OCI-LY7 (cell line): ENCODE results near the gene RAB31. TPM values are rescaled to one million over a fixed set of nuclear protein-coding genes. Genes with fewer than 3 reads are reported as not detected.

ENCODE experiments used
- BruUV-seq: library from RNA; stranded (reverse); fragments of 400-500 nt; replicated peaks from 2 replicates; lab custom pipeline; 2021; lab: Mats Ljungman, UMichigan
- CTCF ChIA-PET: fragments of 300-600 bp; sonication (Branson Sonifier 250); formaldehyde crosslinking; loops from one replicate; lab custom pipeline; 2022; ENCODE audit warnings: antibody characterized with exemption; ENCODE audit not compliant: unreplicated experiment; lab: Charles Lee
- POLR2A ChIA-PET: fragments of 300-600 bp; sonication (Branson Sonifier 250); formaldehyde crosslinking; loops from one replicate; lab custom pipeline; 2022; ENCODE audit warnings: antibody characterized with exemption; lab: Charles Lee
- DNase-seq: peaks from one replicate; pipeline ENCODE4 v3.0.0-alpha.2; 2015; ENCODE audit warnings: low spot score
- H2AFZ ChIP-seq: fragments of 200-600 bp; sonication (generic), shearing (Covaris generic); 2 replicates; pipeline ENCODE4 v1.6.1; 2014; ENCODE audit warnings: mild to moderate bottlenecking, antibody characterized with exemption, low read length, moderate library complexity
- H3K27ac ChIP-seq: fragments of 200-600 bp; sonication (generic); 2 replicates; pipeline ENCODE4 v1.5.1; 2014; ENCODE audit warnings: mixed run types, low read depth, mild to moderate bottlenecking, moderate library complexity, low read length, inconsistent platforms; ENCODE audit not compliant: poor library complexity, severe bottlenecking
- H3K36me3 ChIP-seq: fragments of 200-600 bp; sonication (generic); 2 replicates; pipeline ENCODE4 v1.6.1; 2014; ENCODE audit warnings: mild to moderate bottlenecking, antibody characterized with exemption, low read length, moderate library complexity, mixed read lengths; ENCODE audit not compliant: insufficient read depth
- H3K4me1 ChIP-seq: fragments of 200-600 bp; sonication (generic); 2 replicates; pipeline ENCODE4 v1.5.1; 2014; ENCODE audit warnings: mild to moderate bottlenecking, low read length; ENCODE audit not compliant: insufficient read depth, poor library complexity, severe bottlenecking
- H3K4me2 ChIP-seq: fragments of 200-600 bp; sonication (generic); 2 replicates; pipeline ENCODE4 v1.6.1; 2014; ENCODE audit warnings: mild to moderate bottlenecking, low read length
- H3K4me3 ChIP-seq: fragments of 200-600 bp; sonication (generic); 2 replicates; pipeline ENCODE4 v1.5.1; 2014; ENCODE audit warnings: mild to moderate bottlenecking, low read depth, low read length; ENCODE audit not compliant: poor library complexity, severe bottlenecking
- H3K79me2 ChIP-seq: fragments of 200-600 bp; sonication (generic); 2 replicates; pipeline ENCODE4 v1.6.1; 2016; ENCODE audit warnings: low read depth, mild to moderate bottlenecking, low read length, moderate library complexity, mixed read lengths; ENCODE audit not compliant: insufficient read depth
- H3K9me2 ChIP-seq: fragments of 200-600 bp; sonication (generic); 2 replicates; pipeline ENCODE4 v1.6.1; 2016; ENCODE audit warnings: mild to moderate bottlenecking, low read length, mixed read lengths; ENCODE audit not compliant: insufficient read depth
- H3K9me3 ChIP-seq: fragments of 200-600 bp; sonication (generic); 2 replicates; pipeline ENCODE4 v1.6.1; 2014; ENCODE audit warnings: mild to moderate bottlenecking, mixed run types, low read length, mixed read lengths
- H4K20me1 ChIP-seq: fragments of 200-600 bp; sonication (generic); 2 replicates; pipeline ENCODE4 v1.6.1; 2014; ENCODE audit warnings: mild to moderate bottlenecking, antibody characterized with exemption, low read length, moderate library complexity, mixed read lengths; ENCODE audit not compliant: insufficient read depth
- EZH2phosphoT487 ChIP-seq: fragments of 200-600 bp; sonication (generic); IDR thresholded peaks from 2 replicates; pipeline ENCODE4 v1.6.1; 2018; ENCODE audit warnings: low read depth, borderline replicate concordance, mild to moderate bottlenecking, mixed run types, antibody characterized with exemption, low read length, moderate library complexity, mixed read lengths
- intact Hi-C: fragments of 100-400 bp; cut with micrococcal nuclease; formaldehyde crosslinking; loops from one replicate; pipeline ENCODE4 v1.10.0; 2022; ENCODE audit not compliant: unreplicated experiment
- total RNA-seq, 2 experiments: library from RNA; depleted of rRNA in 1 of 2; stranded (reverse); fragments of >200 nt in 1 of 2; shearing (Covaris generic) in 1 of 2; gene quantifications; 2 replicates each; pipeline ENCODE4 v1.2.3, GENCODE V29; 2014 to 2022
- TF ChIP-seq, protein P1 (sequence below): fragments of 200-600 bp; sonication (generic); conservative IDR thresholded peaks from 2 replicates; pipeline ENCODE4 v1.5.1; 2014; ENCODE audit warnings: mild to moderate bottlenecking, antibody characterized with exemption, low read length, moderate library complexity, mixed read lengths

The RAB31 gene
- total RNA-seq, 2 experiments from 2014 or later: not detected

DNA sequence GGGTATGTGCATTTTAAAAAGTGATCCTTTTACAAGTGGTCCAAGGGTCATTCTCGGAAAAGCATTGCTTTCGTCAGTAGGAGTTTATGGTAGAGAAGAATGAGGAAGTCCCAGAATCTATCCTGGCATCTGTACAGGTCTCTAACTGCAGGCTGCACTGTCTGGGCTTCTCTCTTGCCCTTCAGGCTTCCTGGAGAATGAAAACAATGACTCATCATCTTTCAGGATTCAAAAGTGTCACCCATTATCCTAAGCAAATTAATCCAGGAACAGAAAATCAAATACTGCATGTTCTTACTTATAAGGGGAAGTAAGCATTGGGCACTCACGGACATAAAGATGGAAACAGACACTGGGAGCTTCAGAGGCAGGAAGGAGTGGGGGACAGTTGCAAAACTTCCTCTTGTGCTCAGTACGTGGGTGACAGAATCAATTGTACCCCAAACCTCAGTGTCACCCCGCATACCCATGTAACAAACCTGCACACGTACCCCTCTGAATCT, 117.5 kb downstream of the RAB31 start:
- no peak overlapping the region for H3K4me2 ChIP-seq
- CTCF ChIA-PET: no interaction called here
- no peaks in the 10 kb centered on the region for H3K9me3 ChIP-seq
- H4K20me1 ChIP-seq: no peaks in the 10 kb centered on the region
- H2AFZ ChIP-seq: peak overlapping the region; percentile 48; the same call in 1 of the 2 replicates
- POLR2A ChIA-PET: interaction anchor here (0.7 kb wide), 1 partner anchor 53 kb away, joined by 3 read pairs; no protein-coding TSS in a partner anchor
- H3K36me3 ChIP-seq: no peaks in the 10 kb centered on the region
- intact Hi-C loops: no loop called here
- H3K4me1 ChIP-seq: no peaks in the 10 kb centered on the region
- H3K79me2 ChIP-seq: no peaks in the 10 kb centered on the region
- no peak overlapping the region for H3K4me3 ChIP-seq
- no TSS peak for BruUV-seq
- H3K27ac ChIP-seq: no peak overlapping the region
- DNase-seq: peak; percentile 2
- no peaks in the 10 kb centered on the region for H3K9me2 ChIP-seq
- no peak for TF ChIP-seq EZH2phosphoT487
- TF ChIP-seq, protein P1, sequence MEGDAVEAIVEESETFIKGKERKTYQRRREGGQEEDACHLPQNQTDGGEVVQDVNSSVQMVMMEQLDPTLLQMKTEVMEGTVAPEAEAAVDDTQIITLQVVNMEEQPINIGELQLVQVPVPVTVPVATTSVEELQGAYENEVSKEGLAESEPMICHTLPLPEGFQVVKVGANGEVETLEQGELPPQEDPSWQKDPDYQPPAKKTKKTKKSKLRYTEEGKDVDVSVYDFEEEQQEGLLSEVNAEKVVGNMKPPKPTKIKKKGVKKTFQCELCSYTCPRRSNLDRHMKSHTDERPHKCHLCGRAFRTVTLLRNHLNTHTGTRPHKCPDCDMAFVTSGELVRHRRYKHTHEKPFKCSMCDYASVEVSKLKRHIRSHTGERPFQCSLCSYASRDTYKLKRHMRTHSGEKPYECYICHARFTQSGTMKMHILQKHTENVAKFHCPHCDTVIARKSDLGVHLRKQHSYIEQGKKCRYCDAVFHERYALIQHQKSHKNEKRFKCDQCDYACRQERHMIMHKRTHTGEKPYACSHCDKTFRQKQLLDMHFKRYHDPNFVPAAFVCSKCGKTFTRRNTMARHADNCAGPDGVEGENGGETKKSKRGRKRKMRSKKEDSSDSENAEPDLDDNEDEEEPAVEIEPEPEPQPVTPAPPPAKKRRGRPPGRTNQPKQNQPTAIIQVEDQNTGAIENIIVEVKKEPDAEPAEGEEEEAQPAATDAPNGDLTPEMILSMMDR: no peak

DNA sequence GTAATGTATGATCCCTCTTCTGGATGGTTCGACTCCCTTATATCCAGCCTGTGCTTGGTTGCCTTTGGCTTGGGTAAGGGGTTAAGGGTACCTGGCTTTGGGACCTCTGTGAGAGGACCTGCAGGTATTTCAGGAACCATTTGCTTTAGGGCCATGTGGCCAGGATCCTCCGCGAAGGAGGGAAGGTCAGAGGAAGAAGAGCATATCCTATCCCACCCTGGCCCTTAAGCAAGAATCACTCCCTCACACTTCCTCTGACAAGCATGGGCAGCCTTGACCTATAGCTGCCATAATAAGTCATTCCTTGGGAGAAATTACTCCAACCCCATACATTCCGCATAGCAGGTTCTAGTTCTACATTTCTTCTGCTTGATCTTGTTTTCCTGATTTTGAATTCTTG, 118.6 kb downstream of the RAB31 start:
- H3K4me1 ChIP-seq: no peaks in the 10 kb centered on the region
- no peak overlapping the region for H3K4me3 ChIP-seq
- H3K4me2 ChIP-seq: no peak overlapping the region
- TF ChIP-seq, protein P1: no peak
- TF ChIP-seq EZH2phosphoT487: no peak
- H3K36me3 ChIP-seq: no peaks in the 10 kb centered on the region
- BruUV-seq: no TSS peak
- H3K79me2 ChIP-seq: no peaks in the 10 kb centered on the region
- POLR2A ChIA-PET: no interaction called here
- DNase-seq: no peak
- intact Hi-C loops: no loop called here
- CTCF ChIA-PET: no interaction called here
- H2AFZ ChIP-seq: no peak overlapping the region
- no peaks in the 10 kb centered on the region for H3K9me2 ChIP-seq
- no peaks in the 10 kb centered on the region for H3K9me3 ChIP-seq
- no peak overlapping the region for H3K27ac ChIP-seq
- no peaks in the 10 kb centered on the region for H4K20me1 ChIP-seq

DNA sequence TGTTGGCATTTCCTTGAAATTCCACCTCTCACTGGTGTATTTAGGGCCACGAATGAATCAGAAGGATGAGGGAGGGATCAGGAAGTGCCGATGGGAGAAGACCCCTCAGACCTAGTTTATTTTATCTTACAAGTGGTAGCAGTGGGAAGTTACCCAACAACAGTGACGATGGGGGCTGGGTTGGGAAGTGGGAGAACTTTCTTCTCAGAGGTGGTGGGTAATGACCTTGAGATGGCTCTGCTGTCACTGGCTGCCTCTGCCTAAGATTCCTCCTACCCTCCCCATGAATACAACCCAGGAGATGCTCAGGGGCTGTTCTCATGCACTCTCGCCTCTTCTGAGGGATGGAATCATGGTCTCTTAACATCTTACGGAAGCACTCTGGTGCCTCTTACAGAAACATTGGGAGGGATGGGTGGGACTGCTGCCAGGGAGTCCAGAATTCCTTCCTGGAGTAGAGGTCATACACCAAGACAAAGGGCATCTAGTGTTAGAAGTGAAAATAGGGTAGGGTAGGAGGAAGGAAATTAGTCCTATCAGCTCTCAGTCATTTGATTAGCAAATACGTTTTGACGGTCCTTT, 119.2 kb downstream of the RAB31 start:
- no peak for DNase-seq

More for the DNA sequence above, 119.2 kb downstream of the RAB31 start:
- Histone ChIP-seq H3K4me1 (no peaks in the 10 kb centered on the region), H3K4me2 (no peak overlapping the region), H3K36me3 (no peaks in the 10 kb centered on the region), H4K20me1 (no peaks in the 10 kb centered on the region), H2AFZ (no peak overlapping the region), H3K9me3 (no peaks in the 10 kb centered on the region), H3K4me3 (no peak overlapping the region), H3K27ac (no peak overlapping the region), H3K79me2 (no peaks in the 10 kb centered on the region), H3K9me2 (no peaks in the 10 kb centered on the region)
- no peak for TF ChIP-seq EZH2phosphoT487
- intact Hi-C loops: no loop called here
- ChIA-PET CTCF (no interaction called here), POLR2A (interaction anchor here (0.7 kb wide), 1 partner anchor 27 kb away, joined by 3 read pairs; no protein-coding TSS in a partner anchor)
- no TSS peak for BruUV-seq
